PFSK-1 (cell line): ENCODE data around the gene C3orf20.

ENCODE experiments used
- FOXP2 ChIP-seq: optimal IDR thresholded peaks from 2 replicates; pipeline ENCODE3; 2011; ENCODE audit warnings: borderline replicate concordance, control low read depth, inconsistent platforms; ENCODE audit not compliant: insufficient read depth; ENCODE audit errors: extremely low read length, extremely low read depth
- POLR2AphosphoS5 ChIP-seq: IDR thresholded peaks from 2 replicates; pipeline ENCODE4 v1.6.1; 2012; ENCODE audit warnings: low read depth, mild to moderate bottlenecking, control low read depth, low read length, moderate library complexity
- TAF1 ChIP-seq: IDR thresholded peaks from 2 replicates; pipeline ENCODE4 v1.6.1; 2012; ENCODE audit warnings: low read length, control low read depth, borderline replicate concordance; ENCODE audit not compliant: insufficient read depth

- TF ChIP-seq POLR2AphosphoS5 (no peak), TAF1 (no peak), FOXP2 (no peak)
Measured at GRCh38 chr3:14640157-14640562, 34.8 kb upstream of the C3orf20 start.
